MCF 10A (cell line): ENCODE data around the gene GSS. TPM values are rescaled to one million over a fixed set of nuclear protein-coding genes. Genes with fewer than 3 reads are reported as not detected.

ENCODE experiments used
- BruUV-seq: library from RNA; stranded (reverse); fragments of 400-500 nt; replicated peaks from 2 replicates; lab custom pipeline; 2021; lab: Mats Ljungman, UMichigan
- CTCF ChIA-PET: fragments of 300-600 bp; sonication (Branson Sonifier 250); formaldehyde crosslinking; extraction: SDS; loops from one replicate; lab custom pipeline; 2021; ENCODE audit warnings: antibody characterized with exemption, inconsistent platforms; lab: Yijun Ruan, JAX
- POLR2A ChIA-PET: fragments of 300-600, 350-650 bp; sonication (Branson Sonifier 250); formaldehyde crosslinking; extraction: SDS; loops from one replicate; lab custom pipeline; 2020; ENCODE audit warnings: antibody characterized with exemption, inconsistent platforms; lab: Yijun Ruan, JAX
- DNase-seq: peaks from one replicate; pipeline ENCODE4 v3.0.0-alpha.2; 2018; ENCODE audit not compliant: unreplicated experiment
- H3K27ac Mint-ChIP-seq: one replicate; pipeline ENCODE4 v1.8.0; 2022; ENCODE audit warnings: mild to moderate bottlenecking, low read depth, mixed read lengths; ENCODE audit not compliant: unreplicated experiment
- H3K27me3 Mint-ChIP-seq: one replicate; pipeline ENCODE4 v1.8.0; 2022; ENCODE audit warnings: mixed read lengths; ENCODE audit not compliant: insufficient read depth, unreplicated experiment
- H3K36me3 Mint-ChIP-seq: one replicate; pipeline ENCODE4 v1.8.0; 2022; ENCODE audit warnings: mild to moderate bottlenecking, moderate library complexity, mixed read lengths; ENCODE audit not compliant: insufficient read depth, unreplicated experiment
- H3K4me1 Mint-ChIP-seq: one replicate; pipeline ENCODE4 v1.8.0; 2022; ENCODE audit warnings: mixed read lengths; ENCODE audit not compliant: insufficient read depth, unreplicated experiment
- H3K4me3 Mint-ChIP-seq: one replicate; pipeline ENCODE4 v1.8.0; 2022; ENCODE audit warnings: mild to moderate bottlenecking, moderate library complexity, mixed read lengths; ENCODE audit not compliant: unreplicated experiment
- H3K9me3 Mint-ChIP-seq: one replicate; pipeline ENCODE4 v1.8.0; 2022; ENCODE audit warnings: mixed read lengths; ENCODE audit not compliant: unreplicated experiment
- intact Hi-C: fragments of 100-400 bp; cut with micrococcal nuclease; formaldehyde crosslinking; loops from 2 replicates; pipeline ENCODE4 v1.14.1; 2022
- total RNA-seq: library from RNA; stranded (reverse); gene quantifications from 2 replicates; pipeline ENCODE4 v1.2.3, GENCODE V29; 2022
- TF ChIP-seq, protein P1 (sequence below): fragments of 200-600 bp; IDR thresholded peaks from one replicate; pipeline ENCODE4 v1.8.0; 2022; ENCODE audit warnings: antibody characterized with exemption, mild to moderate bottlenecking; ENCODE audit not compliant: unreplicated experiment

Gene GSS
- total RNA-seq, 1 experiment from 2014 or later = 115 TPM

DNA sequence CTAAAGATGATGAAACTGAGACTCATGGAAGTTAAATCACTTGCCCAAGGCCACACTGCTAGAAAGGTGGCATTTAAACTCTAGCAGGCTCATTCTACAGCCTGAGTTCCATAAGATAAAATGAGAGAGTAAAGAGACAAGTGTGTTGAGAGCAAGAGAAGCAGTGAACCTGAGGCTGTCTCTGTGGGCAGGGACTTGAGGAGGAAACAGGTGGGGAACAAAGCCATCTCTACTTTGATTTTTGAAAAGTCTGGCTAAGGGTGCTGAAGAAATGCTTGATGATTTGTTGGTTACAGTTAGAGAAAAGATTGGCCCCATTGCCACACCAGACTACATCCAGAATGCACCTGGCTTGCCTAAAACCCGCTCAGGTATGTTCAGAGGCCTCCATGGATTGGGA, 29.0 kb downstream of the GSS start:
- CTCF ChIA-PET = interaction anchor here (1.1 to 1.8 kb wide), 2 partner anchors 29 to 51 kb away, joined by 3 to 6 read pairs; partner anchors contain the start of genes GSS and MYH7B
- no TSS peak for BruUV-seq
- Mint-ChIP-seq H3K4me1 (peaks cover 31% of the 10 kb centered on the region), H3K36me3 (peaks cover 45% of the 10 kb centered on the region), H3K27ac (peak overlapping the region; percentile 79), H3K27me3 (no peaks in the 10 kb centered on the region), H3K9me3 (no peaks in the 10 kb centered on the region), H3K4me3 (no peak overlapping the region)
- intact Hi-C loops = no loop called here
- POLR2A ChIA-PET = interaction anchor here (1.1 to 5.0 kb wide), 3 partner anchors 15 to 50 kb away, joined by 3 to 35 read pairs (median 3); partner anchors contain the start of gene ACSS2
- no peak for DNase-seq
- TF ChIP-seq, protein P1, sequence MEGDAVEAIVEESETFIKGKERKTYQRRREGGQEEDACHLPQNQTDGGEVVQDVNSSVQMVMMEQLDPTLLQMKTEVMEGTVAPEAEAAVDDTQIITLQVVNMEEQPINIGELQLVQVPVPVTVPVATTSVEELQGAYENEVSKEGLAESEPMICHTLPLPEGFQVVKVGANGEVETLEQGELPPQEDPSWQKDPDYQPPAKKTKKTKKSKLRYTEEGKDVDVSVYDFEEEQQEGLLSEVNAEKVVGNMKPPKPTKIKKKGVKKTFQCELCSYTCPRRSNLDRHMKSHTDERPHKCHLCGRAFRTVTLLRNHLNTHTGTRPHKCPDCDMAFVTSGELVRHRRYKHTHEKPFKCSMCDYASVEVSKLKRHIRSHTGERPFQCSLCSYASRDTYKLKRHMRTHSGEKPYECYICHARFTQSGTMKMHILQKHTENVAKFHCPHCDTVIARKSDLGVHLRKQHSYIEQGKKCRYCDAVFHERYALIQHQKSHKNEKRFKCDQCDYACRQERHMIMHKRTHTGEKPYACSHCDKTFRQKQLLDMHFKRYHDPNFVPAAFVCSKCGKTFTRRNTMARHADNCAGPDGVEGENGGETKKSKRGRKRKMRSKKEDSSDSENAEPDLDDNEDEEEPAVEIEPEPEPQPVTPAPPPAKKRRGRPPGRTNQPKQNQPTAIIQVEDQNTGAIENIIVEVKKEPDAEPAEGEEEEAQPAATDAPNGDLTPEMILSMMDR = no peak

DNA sequence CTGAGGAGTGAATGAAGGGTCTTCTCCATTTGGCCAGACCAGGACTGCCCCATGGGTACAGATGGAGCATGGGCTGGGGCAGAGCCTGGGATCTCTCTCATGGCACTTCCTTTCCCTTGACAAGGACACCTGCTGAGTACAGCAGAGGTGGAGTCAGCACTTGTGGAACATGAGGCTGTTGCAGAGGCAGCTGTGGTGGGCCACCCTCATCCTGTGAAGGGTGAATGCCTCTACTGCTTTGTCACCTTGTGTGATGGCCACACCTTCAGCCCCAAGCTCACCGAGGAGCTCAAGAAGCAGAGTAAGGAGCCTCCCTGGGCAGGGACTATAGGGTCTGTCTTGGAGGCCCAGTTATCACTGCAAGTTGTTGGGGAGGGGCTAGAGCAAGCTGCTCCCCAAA, 29.6 kb downstream of the GSS start:
- intact Hi-C loops = no loop called here
- no peak overlapping the region for H3K4me3 Mint-ChIP-seq
- TF ChIP-seq, protein P1 = no peak
- peaks cover 42% of the 10 kb centered on the region for H3K36me3 Mint-ChIP-seq
- POLR2A ChIA-PET = interaction anchor here (1.1 to 5.0 kb wide), 2 partner anchors 17 to 50 kb away, joined by 3 to 35 read pairs; partner anchors contain the start of gene ACSS2
- H3K27ac Mint-ChIP-seq = no peak overlapping the region
- H3K9me3 Mint-ChIP-seq = no peaks in the 10 kb centered on the region
- peaks cover 31% of the 10 kb centered on the region for H3K4me1 Mint-ChIP-seq
- CTCF ChIA-PET = interaction anchor here (0.6 to 1.1 kb wide), 2 partner anchors 34 to 51 kb away, joined by 3 read pairs; no protein-coding TSS in a partner anchor
- H3K27me3 Mint-ChIP-seq = no peaks in the 10 kb centered on the region
- DNase-seq = no peak
- no TSS peak for BruUV-seq

DNA sequence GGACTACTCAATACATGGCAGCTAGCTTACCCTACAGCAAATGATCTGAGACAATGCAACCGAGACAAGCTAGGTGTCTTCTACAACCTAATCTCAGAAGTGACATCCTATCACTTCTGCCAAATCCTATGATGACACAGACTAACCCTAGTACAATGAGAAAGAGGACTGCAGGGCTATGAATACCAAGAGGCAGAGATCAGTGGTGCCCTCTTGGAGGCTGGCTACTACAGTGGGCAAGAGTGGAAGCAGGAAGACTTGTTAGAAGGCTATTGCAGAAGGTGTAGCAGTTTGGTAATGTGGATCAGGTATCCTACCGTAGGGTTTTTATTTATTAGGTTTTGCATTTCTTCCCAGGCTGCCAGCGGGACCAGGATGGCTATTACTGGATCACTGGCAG, 30.3 kb downstream of the GSS start:
- Mint-ChIP-seq H3K4me3 (no peak overlapping the region), H3K27ac (no peak overlapping the region), H3K9me3 (no peaks in the 10 kb centered on the region), H3K4me1 (peaks cover 31% of the 10 kb centered on the region), H3K27me3 (no peaks in the 10 kb centered on the region), H3K36me3 (peaks cover 42% of the 10 kb centered on the region)
- BruUV-seq = no TSS peak
- TF ChIP-seq, protein P1 = no peak
- DNase-seq = no peak
- POLR2A ChIA-PET = interaction anchor here (4.4 kb wide), 1 partner anchor 50 kb away, joined by 51 read pairs; the partner anchor contains the start of gene ACSS2
- CTCF ChIA-PET = interaction anchor here (1.9 kb wide), 1 partner anchor 13 kb away, joined by 7 read pairs; no protein-coding TSS in a partner anchor
- intact Hi-C loops = no loop called here

DNA sequence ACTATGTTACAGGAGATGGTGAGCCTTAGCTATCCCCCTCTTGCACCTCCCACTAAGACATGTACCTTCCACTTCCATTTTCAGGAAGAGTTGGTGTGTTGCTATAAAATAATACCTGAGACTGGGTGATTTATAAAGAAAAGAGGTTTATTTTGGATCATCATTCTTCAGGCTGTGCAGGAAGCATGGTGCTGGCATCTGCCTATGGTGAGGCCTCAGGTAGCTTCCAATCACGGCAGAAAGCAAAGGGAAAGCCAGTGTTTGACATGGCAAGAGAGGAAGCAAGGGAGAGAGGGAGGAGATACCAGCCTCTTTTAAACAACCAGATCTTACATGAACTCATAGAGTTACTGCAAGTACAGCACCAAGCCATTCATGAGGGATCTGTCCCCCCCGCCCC, 32.2 kb downstream of the GSS start:
- no peak for DNase-seq
- H3K4me1 Mint-ChIP-seq = peaks cover 40% of the 10 kb centered on the region
- ChIA-PET POLR2A (interaction anchor here (0.6 to 4.4 kb wide), 23 partner anchors 9 to 88 kb away, joined by 3 to 51 read pairs (median 6); partner anchors contain the start of genes ACSS2, GSS and MYH7B), CTCF (interaction anchor here (0.6 to 2.2 kb wide), 7 partner anchors 11 to 183 kb away, joined by 3 to 13 read pairs (median 4); partner anchors contain the start of genes ACSS2, GGT7, GSS and MYH7B)
- H3K36me3 Mint-ChIP-seq = peaks cover 37% of the 10 kb centered on the region
- H3K4me3 Mint-ChIP-seq = no peak overlapping the region
- intact Hi-C loops = no loop called here
- no peaks in the 10 kb centered on the region for H3K27me3 Mint-ChIP-seq
- H3K9me3 Mint-ChIP-seq = no peaks in the 10 kb centered on the region
- no TSS peak for BruUV-seq
- TF ChIP-seq, protein P1 = no peak
- H3K27ac Mint-ChIP-seq = no peak overlapping the region
